NB4 (cell line): ENCODE measurements around the gene ARHGAP18.
A peak's percentile ranks its signal among the peaks of the same experiment; 100 is the strongest.

ENCODE experiments used
- POLR2A ChIP-seq: IDR thresholded peaks from 2 replicates; pipeline ENCODE4 v1.6.1; 2011; ENCODE audit warnings: mild to moderate bottlenecking; ENCODE audit not compliant: insufficient read length; ENCODE audit errors: extremely low read depth
- TF ChIP-seq, protein P1 (sequence below): IDR thresholded peaks from one replicate; pipeline ENCODE4 v1.5.1; 2012; ENCODE audit warnings: low read depth, low read length
- TF ChIP-seq, protein P2 (sequence below): IDR thresholded peaks from 2 replicates; pipeline ENCODE4 v1.6.1; 2011; ENCODE audit warnings: low read depth, low read length

DNA sequence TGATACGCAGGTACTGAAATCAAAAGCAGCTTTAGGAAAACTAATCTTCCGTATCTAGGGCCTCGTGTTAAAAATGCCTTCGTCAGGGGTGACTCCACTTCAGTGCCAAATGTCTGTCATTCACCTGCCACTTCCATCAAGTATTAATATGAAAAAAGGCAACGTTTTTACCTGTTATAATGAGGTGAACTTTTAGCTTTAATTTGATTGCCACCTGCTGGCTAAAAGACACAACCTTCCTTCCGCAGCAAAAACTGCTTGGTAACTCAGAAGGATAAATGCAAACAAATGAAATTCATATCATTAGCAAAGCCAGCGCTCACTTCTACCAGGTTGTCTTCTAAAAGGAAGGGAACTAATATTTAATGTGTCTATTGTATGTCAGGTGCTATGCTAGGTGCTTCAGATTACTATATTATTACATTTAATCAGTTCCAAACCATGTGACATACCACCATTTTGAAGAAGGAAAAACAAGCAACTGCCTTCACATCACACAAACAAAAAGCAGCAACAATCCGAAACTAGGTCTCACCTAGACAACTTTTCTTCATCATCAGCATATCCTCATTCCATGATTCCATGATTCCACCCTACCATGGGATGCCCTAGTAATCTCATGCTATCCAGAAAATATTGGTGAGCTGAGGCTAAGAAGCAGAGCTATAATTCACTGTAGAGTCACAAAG is 20.6 kb upstream of the ARHGAP18 start:
- TF ChIP-seq, protein P1, sequence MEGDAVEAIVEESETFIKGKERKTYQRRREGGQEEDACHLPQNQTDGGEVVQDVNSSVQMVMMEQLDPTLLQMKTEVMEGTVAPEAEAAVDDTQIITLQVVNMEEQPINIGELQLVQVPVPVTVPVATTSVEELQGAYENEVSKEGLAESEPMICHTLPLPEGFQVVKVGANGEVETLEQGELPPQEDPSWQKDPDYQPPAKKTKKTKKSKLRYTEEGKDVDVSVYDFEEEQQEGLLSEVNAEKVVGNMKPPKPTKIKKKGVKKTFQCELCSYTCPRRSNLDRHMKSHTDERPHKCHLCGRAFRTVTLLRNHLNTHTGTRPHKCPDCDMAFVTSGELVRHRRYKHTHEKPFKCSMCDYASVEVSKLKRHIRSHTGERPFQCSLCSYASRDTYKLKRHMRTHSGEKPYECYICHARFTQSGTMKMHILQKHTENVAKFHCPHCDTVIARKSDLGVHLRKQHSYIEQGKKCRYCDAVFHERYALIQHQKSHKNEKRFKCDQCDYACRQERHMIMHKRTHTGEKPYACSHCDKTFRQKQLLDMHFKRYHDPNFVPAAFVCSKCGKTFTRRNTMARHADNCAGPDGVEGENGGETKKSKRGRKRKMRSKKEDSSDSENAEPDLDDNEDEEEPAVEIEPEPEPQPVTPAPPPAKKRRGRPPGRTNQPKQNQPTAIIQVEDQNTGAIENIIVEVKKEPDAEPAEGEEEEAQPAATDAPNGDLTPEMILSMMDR: peak; percentile 58
- TF ChIP-seq POLR2A: no peak
- TF ChIP-seq, protein P2, sequence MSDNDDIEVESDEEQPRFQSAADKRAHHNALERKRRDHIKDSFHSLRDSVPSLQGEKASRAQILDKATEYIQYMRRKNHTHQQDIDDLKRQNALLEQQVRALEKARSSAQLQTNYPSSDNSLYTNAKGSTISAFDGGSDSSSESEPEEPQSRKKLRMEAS: no peak
